Transverse colon (tissue), 4 donors: Measurements from ENCODE around the gene RBBP5. TPM values are rescaled to one million over a fixed set of nuclear protein-coding genes. Genes with fewer than 3 reads are reported as not detected.

Experiments
- DNase-seq: peaks from one replicate; pipeline ENCODE4 v3.0.0-alpha.2; 2019
- H3K27ac ChIP-seq, 4 donors: fragments of 200-600 bp; sonication (generic); 2 replicates each; pipeline ENCODE4 v1.5.1; 2016 to 2018; ENCODE audit warnings: inconsistent platforms in 4 of 4
- H3K27me3 ChIP-seq: fragments of 200-600 bp; sonication (generic); 2 replicates; pipeline ENCODE4 v1.5.1; 2017; ENCODE audit warnings: inconsistent platforms
- H3K36me3 ChIP-seq, 4 donors: fragments of 200-600 bp; sonication (generic); 2 replicates each; pipeline ENCODE4 v1.5.1; 2017 to 2019; ENCODE audit warnings: inconsistent platforms in 4 of 4
- H3K4me1 ChIP-seq, 4 donors: fragments of 200-600 bp; sonication (generic); 2 replicates each; pipeline ENCODE4 v1.5.1; 2017 to 2020; ENCODE audit warnings: inconsistent platforms in 4 of 4
- H3K4me3 ChIP-seq, 4 donors: fragments of 200-600 bp; sonication (generic); 1 replicate in 1 of 4; 2 replicates in 3 of 4; pipeline versions ENCODE4 v1.5.1 to v1.6.1; 2017 to 2019; ENCODE audit warnings: inconsistent platforms in 4 of 4
- H3K9me3 ChIP-seq, 2 donors: fragments of 200-600 bp; sonication (generic); 2 replicates each; pipeline ENCODE4 v1.5.1; 2017 to 2019; ENCODE audit warnings: inconsistent platforms in 2 of 2
- CTCF ChIP-seq, 5 experiments: fragments of 200-600 bp in 3 of 5; fragments of 450-650 bp in 2 of 5; sonication (generic) in 3 of 5; IDR thresholded peaks; 1 replicate in 2 of 5; 2 replicates in 3 of 5; pipeline ENCODE4 v1.5.1; 2016 to 2017; ENCODE audit warnings: antibody characterized with exemption in 5 of 5, inconsistent platforms in 3 of 5, mild to moderate bottlenecking in 2 of 5, moderate library complexity in 1 of 5
- EP300 ChIP-seq: sonication (generic); formaldehyde crosslinking; IDR thresholded peaks from one replicate; pipeline ENCODE4 v1.6.1; 2017; ENCODE audit warnings: antibody characterized with exemption, low read depth
- POLR2A ChIP-seq: fragments of 450-650 bp; IDR thresholded peaks from one replicate; pipeline ENCODE4 v1.6.1; 2016; ENCODE audit warnings: antibody characterized with exemption, mild to moderate bottlenecking, moderate library complexity
- POLR2AphosphoS5 ChIP-seq, 3 donors: sonication (generic); formaldehyde crosslinking; IDR thresholded peaks; one replicate each; pipeline ENCODE4 v1.6.1; 2016; ENCODE audit warnings: antibody characterized with exemption in 3 of 3
- WGBS, 2 donors: methylation state at CpG; one replicate each; pipeline ENCODE4 v1.1.5; 2018; ENCODE audit warnings: low coverage in 1 of 2; 5-methylcytosine and 5-hydroxymethylcytosine counted together
- in situ Hi-C, 4 donors: fragments of 200-750 bp; cut with MboI; loops; one replicate each; pipeline versions ENCODE4 v1.15.0 to v1.15.1; 2017; ENCODE audit warnings: low sequenced_read_pairs in 3 of 4, low pct_ligation_motif_present in 1 of 4, low pct_unique_long_range_greater_than_20kb in 1 of 4
- intact Hi-C: fragments of 100-400 bp; cut with DNase I; formaldehyde crosslinking; loops from one replicate; pipeline ENCODE4 v1.15.1; 2023; ENCODE audit warnings: low total_unique reads
- total RNA-seq, 4 donors: library from RNA; depleted of rRNA; stranded (reverse); fragments of >200 nt; gene quantifications; one replicate each; pipeline ENCODE4 v1.1.0, GENCODE V29; 2016

Gene RBBP5
- total RNA-seq, 4 donors from 2014 or later = 4.0 to 15.6 (median 10.2) TPM

GRCh38 chr1:205056188-205056611 is 65.6 kb downstream of the RBBP5 start:
- Histone ChIP-seq H3K4me1 (no peaks in the 10 kb centered on the region), H3K27me3 (peaks cover 4% of the 10 kb centered on the region), H3K27ac (no peak overlapping the region), H3K4me3 (no peak overlapping the region), H3K36me3 (no peaks in the 10 kb centered on the region), H3K9me3 (no peaks in the 10 kb centered on the region)
- intact Hi-C loops = no loop called here
- WGBS, 2 donors = 87% methylated on average over 13 of the region's 13 CpGs; no CpG with 5 or more reads in 1 of the 2 donors
- TF ChIP-seq EP300 (no peak), POLR2A (no peak), CTCF (IDR thresholded peaks at IDR 0.05) (no peak), POLR2AphosphoS5 (IDR thresholded peaks at IDR 0.05) (no peak)
- in situ Hi-C loops = loop anchor here in 1 of 4 donors (10.0 kb wide), 1 partner anchor 71 kb away; no protein-coding TSS in a partner anchor
- DNase-seq = no peak

GRCh38 chr1:205054013-205054412 is 67.8 kb downstream of the RBBP5 start:
- no peak for TF ChIP-seq EP300
- TF ChIP-seq POLR2AphosphoS5 (IDR thresholded peaks at IDR 0.05) = no peak
- no peak for TF ChIP-seq CTCF (IDR thresholded peaks at IDR 0.05)
- no peak for TF ChIP-seq POLR2A
- intact Hi-C loops = no loop called here
- WGBS, 2 donors = 45 to 66% methylated on average over 2 to 7 of the region's 7 CpGs
- H3K4me1 ChIP-seq = no peaks in the 10 kb centered on the region
- no peak overlapping the region for H3K27ac ChIP-seq
- H3K9me3 ChIP-seq = no peaks in the 10 kb centered on the region
- no peak overlapping the region for H3K4me3 ChIP-seq
- H3K27me3 ChIP-seq = peaks cover 4% of the 10 kb centered on the region
- no peaks in the 10 kb centered on the region for H3K36me3 ChIP-seq
- in situ Hi-C loops = loop anchor here in 1 of 4 donors (10.0 kb wide), 1 partner anchor 69 kb away; no protein-coding TSS in a partner anchor
- DNase-seq = no peak

GRCh38 chr1:205053296-205053695 is 68.5 kb downstream of the RBBP5 start:
- Histone ChIP-seq H3K27ac (no peak overlapping the region), H3K9me3 (no peaks in the 10 kb centered on the region), H3K36me3 (no peaks in the 10 kb centered on the region), H3K27me3 (peaks cover 4% of the 10 kb centered on the region), H3K4me3 (no peak overlapping the region), H3K4me1 (no peaks in the 10 kb centered on the region)
- intact Hi-C loops = no loop called here
- WGBS, 2 donors = 86 to 100% methylated on average over 2 to 5 of the region's 5 CpGs
- TF ChIP-seq POLR2A (no peak), EP300 (no peak), POLR2AphosphoS5 (IDR thresholded peaks at IDR 0.05) (no peak), CTCF (IDR thresholded peaks at IDR 0.05) (no peak)
- no peak for DNase-seq
- in situ Hi-C loops = loop anchor here in 1 of 4 donors (10.0 kb wide), 1 partner anchor 68 kb away; no protein-coding TSS in a partner anchor

GRCh38 chr1:205052690-205053089 is 69.1 kb downstream of the RBBP5 start:
- H3K4me3 ChIP-seq = no peak overlapping the region
- no peaks in the 10 kb centered on the region for H3K4me1 ChIP-seq
- intact Hi-C loops = no loop called here
- no peaks in the 10 kb centered on the region for H3K36me3 ChIP-seq
- no peak for DNase-seq
- peaks cover 4% of the 10 kb centered on the region for H3K27me3 ChIP-seq
- 83% methylated on average over 11 of the region's 11 CpGs; no CpG with 5 or more reads in 1 of the 2 donors for WGBS, 2 donors
- no peak overlapping the region for H3K27ac ChIP-seq
- in situ Hi-C loops = loop anchor here in 1 of 4 donors (10.0 kb wide), 1 partner anchor 68 kb away; no protein-coding TSS in a partner anchor
- TF ChIP-seq POLR2AphosphoS5 (IDR thresholded peaks at IDR 0.05) = no peak
- no peak for TF ChIP-seq CTCF (IDR thresholded peaks at IDR 0.05)
- TF ChIP-seq EP300 = no peak
- no peaks in the 10 kb centered on the region for H3K9me3 ChIP-seq
